IMR-90 (cell line): ENCODE measurements around the gene EMILIN2. TPM values are rescaled to one million over a fixed set of nuclear protein-coding genes. Genes with fewer than 3 reads are reported as not detected.

Experiments
- ATAC-seq: fragments of 200-7000 bp; cut with Tn5 transposase; 2 replicates; pipeline ENCODE4 v1.9.1; 2020; ENCODE audit warnings: low read depth, mild to moderate bottlenecking, moderate library complexity
- BruUV-seq: library from RNA; stranded (reverse); fragments of 400-500 nt; replicated peaks from 2 replicates; lab custom pipeline; 2021; lab: Mats Ljungman, UMichigan
- CTCF ChIA-PET: fragments of 300-600 bp; formaldehyde crosslinking; extraction: SDS; loops from one replicate; lab custom pipeline; 2021; ENCODE audit warnings: antibody characterized with exemption; lab: Yijun Ruan, JAX
- POLR2A ChIA-PET: fragments of 300-600 bp; sonication (Branson Sonifier 250); formaldehyde crosslinking; loops from one replicate; lab custom pipeline; 2022; ENCODE audit warnings: antibody characterized with exemption; ENCODE audit not compliant: unreplicated experiment; lab: Charles Lee
- DNase-seq: peaks from one replicate; pipeline ENCODE4 v3.0.0; 2013
- H2AFZ ChIP-seq: replicated peaks from 2 replicates; pipeline ENCODE3; 2013; ENCODE audit warnings: low read length, mild to moderate bottlenecking; ENCODE audit not compliant: poor library complexity
- H2AK5ac ChIP-seq: 2 replicates; pipeline ENCODE4 v1.6.1; 2013; ENCODE audit warnings: low read depth, low read length, inconsistent platforms
- H2AK9ac ChIP-seq: replicated peaks from 2 replicates; pipeline ENCODE3; 2013; ENCODE audit warnings: mild to moderate bottlenecking, low read depth, low read length, moderate library complexity; ENCODE audit not compliant: poor library complexity
- H2BK120ac ChIP-seq: 2 replicates; pipeline ENCODE4 v1.6.1; 2013; ENCODE audit warnings: low read depth, low read length, inconsistent platforms
- H2BK15ac ChIP-seq: 3 replicates; pipeline ENCODE4 v1.6.1; 2013; ENCODE audit warnings: low read depth, low read length, inconsistent platforms
- H2BK20ac ChIP-seq: 2 replicates; pipeline ENCODE4 v1.6.1; 2013; ENCODE audit warnings: low read depth, mild to moderate bottlenecking, inconsistent platforms, low read length, moderate library complexity
- H2BK5ac ChIP-seq: 2 replicates; pipeline ENCODE4 v1.6.1; 2013; ENCODE audit warnings: mild to moderate bottlenecking, low read depth, low read length, inconsistent platforms; ENCODE audit not compliant: poor library complexity, severe bottlenecking
- H3K14ac ChIP-seq: replicated peaks from 2 replicates; pipeline ENCODE4 v1.6.1; 2013; ENCODE audit warnings: low read depth, low read length, inconsistent platforms
- H3K18ac ChIP-seq: 2 replicates; pipeline ENCODE4 v1.6.1; 2013; ENCODE audit warnings: low read depth, low read length, control low read depth
- H3K23ac ChIP-seq: 2 replicates; pipeline ENCODE4 v1.6.1; 2013; ENCODE audit warnings: low read depth, low read length, inconsistent platforms
- H3K27ac ChIP-seq: 2 replicates; pipeline ENCODE4 v1.5.1; 2013; ENCODE audit warnings: mild to moderate bottlenecking, control low read depth, low read length; ENCODE audit not compliant: insufficient read depth
- H3K27me3 ChIP-seq: 2 replicates; pipeline ENCODE4 v1.6.1; 2013; ENCODE audit warnings: low read length; ENCODE audit not compliant: control insufficient read depth, insufficient read depth
- H3K36me3 ChIP-seq: 2 replicates; pipeline ENCODE4 v1.6.1; 2013; ENCODE audit warnings: low read length, mixed read lengths; ENCODE audit not compliant: control insufficient read depth, insufficient read depth
- H3K4ac ChIP-seq: 2 replicates; pipeline ENCODE4 v1.6.1; 2013; ENCODE audit warnings: low read depth, low read length, inconsistent platforms
- H3K4me1 ChIP-seq: 2 replicates; pipeline ENCODE4 v1.6.1; 2013; ENCODE audit warnings: low read length, mixed read lengths; ENCODE audit not compliant: control insufficient read depth, insufficient read depth
- H3K4me2 ChIP-seq: 2 replicates; pipeline ENCODE4 v1.6.1; 2013; ENCODE audit warnings: low read depth, mild to moderate bottlenecking, control low read depth, low read length, moderate library complexity
- H3K4me3 ChIP-seq: 2 replicates; pipeline ENCODE4 v1.5.1; 2013; ENCODE audit warnings: low read depth, mild to moderate bottlenecking, control low read depth, low read length, moderate library complexity; ENCODE audit not compliant: insufficient read depth
- H3K56ac ChIP-seq: 2 replicates; pipeline ENCODE4 v1.6.1; 2013; ENCODE audit warnings: low read length, inconsistent platforms; ENCODE audit not compliant: insufficient read depth; ENCODE audit errors: extremely low read depth
- H3K79me1 ChIP-seq, 2 experiments: 2 replicates each; pipeline ENCODE4 v1.6.1; 2013; ENCODE audit warnings: low read length in 2 of 2, inconsistent platforms in 1 of 2, low read depth in 1 of 2
- H3K9ac ChIP-seq: 2 replicates; pipeline ENCODE4 v1.6.1; 2013; ENCODE audit warnings: low read depth, low read length, control low read depth
- H3K9me1 ChIP-seq: 2 replicates; pipeline ENCODE4 v1.6.1; 2013; ENCODE audit warnings: low read length, inconsistent platforms; ENCODE audit not compliant: insufficient read depth
- H3K9me3 ChIP-seq: 2 replicates; pipeline ENCODE4 v1.6.1; 2013; ENCODE audit warnings: low read length; ENCODE audit not compliant: control insufficient read depth, insufficient read depth
- H4K20me1 ChIP-seq: 2 replicates; pipeline ENCODE4 v1.6.1; 2013; ENCODE audit warnings: low read length, inconsistent platforms; ENCODE audit not compliant: insufficient read depth
- H4K5ac ChIP-seq: 2 replicates; pipeline ENCODE4 v1.6.1; 2013; ENCODE audit warnings: mild to moderate bottlenecking, low read depth, low read length, control low read depth
- H4K8ac ChIP-seq, 2 experiments: 2 replicates each; pipeline ENCODE4 v1.6.1; 2013; ENCODE audit warnings: low read depth in 2 of 2, low read length in 2 of 2, control low read depth in 1 of 2, inconsistent platforms in 1 of 2
- H4K91ac ChIP-seq: 2 replicates; pipeline ENCODE4 v1.6.1; 2013; ENCODE audit warnings: low read depth, low read length, inconsistent platforms; ENCODE audit not compliant: insufficient read depth
- BHLHE40 ChIP-seq: fragments of 150-350 bp; IDR thresholded peaks from 2 replicates; pipeline ENCODE4 v1.6.1; 2016; ENCODE audit warnings: mild to moderate bottlenecking, low read depth, low read length
- CEBPB ChIP-seq: IDR thresholded peaks from 2 replicates; pipeline ENCODE4 v1.6.1; 2012; ENCODE audit warnings: low read depth, low read length, improper control_type of control experiment
- CHD1 ChIP-seq: IDR thresholded peaks from 2 replicates; pipeline ENCODE4 v1.6.1; 2012; ENCODE audit warnings: low read depth, low read length, improper control_type of control experiment
- FOS ChIP-seq: fragments of 150-350 bp; IDR thresholded peaks from 2 replicates; pipeline ENCODE4 v1.6.1; 2016; ENCODE audit warnings: low read depth, low read length
- MAFK ChIP-seq: IDR thresholded peaks from 2 replicates; pipeline ENCODE4 v1.6.1; 2012; ENCODE audit warnings: low read depth, low read length, improper control_type of control experiment
- NFE2L2 ChIP-seq: fragments of 150-350 bp; IDR thresholded peaks from 2 replicates; pipeline ENCODE4 v1.6.1; 2016; ENCODE audit warnings: low read depth, mild to moderate bottlenecking, low read length
- POLR2A ChIP-seq: IDR thresholded peaks from 2 replicates; pipeline ENCODE4 v1.6.1; 2012; ENCODE audit warnings: mild to moderate bottlenecking, low read depth, low read length
- RCOR1 ChIP-seq: IDR thresholded peaks from 2 replicates; pipeline ENCODE4 v1.6.1; 2012; ENCODE audit warnings: mild to moderate bottlenecking, low read length, improper control_type of control experiment; ENCODE audit not compliant: insufficient replicate concordance
- WGBS, 2 experiments: methylation state at CpG; one replicate each; pipeline versions ENCODE4 v1.1.5 to v1.1.7; 2013; ENCODE audit warnings: missing lambda C conversion rate in 2 of 2; ENCODE audit not compliant: insufficient read length in 1 of 2; ENCODE audit errors: extremely low coverage in 2 of 2; 5-methylcytosine and 5-hydroxymethylcytosine counted together
- dilution Hi-C: fragments of 300-500 bp; cut with HindIII; formaldehyde crosslinking; loops from one replicate; pipeline ENCODE4 v1.14.3; 2018; ENCODE audit warnings: low sequenced_read_pairs; ENCODE audit not compliant: unreplicated experiment
- in situ Hi-C: fragments of 300-500 bp; cut with MboI; formaldehyde crosslinking; loops from 3 replicates; pipeline ENCODE4 v1.14.3; 2019; ENCODE audit warnings: low sequenced_read_pairs, inconsistent platforms, mixed read lengths
- intact Hi-C: fragments of 100-400 bp; cut with micrococcal nuclease; formaldehyde crosslinking; loops from 2 replicates; pipeline ENCODE4 v1.10.0; 2022
- polyA plus RNA-seq, 3 experiments: library from polyadenylated mRNA; depleted of rRNA; stranded (reverse); fragments of >200 nt; gene quantifications; 2 replicates each; pipeline ENCODE4 v1.2.3, GENCODE V29; 2012; ENCODE audit warnings: low replicate concordance in 1 of 3
- total RNA-seq: library from RNA; depleted of rRNA; stranded (reverse); fragments of >200 nt; gene quantifications from 2 replicates; pipeline ENCODE4 v1.2.3, GENCODE V29; 2012
- TF ChIP-seq, protein P1 (sequence below): fragments of 150-350 bp; IDR thresholded peaks from 2 replicates; pipeline ENCODE4 v1.6.1; 2016; ENCODE audit warnings: low read depth, mild to moderate bottlenecking, low read length, moderate library complexity, borderline replicate concordance
- TF ChIP-seq, protein P2 (sequence below): conservative IDR thresholded peaks from 2 replicates; pipeline ENCODE4 v1.5.1; 2012; ENCODE audit warnings: mild to moderate bottlenecking, low read depth, low read length, improper control_type of control experiment
- TF ChIP-seq, protein P3 (sequence below): fragments of 150-350 bp; IDR thresholded peaks from 2 replicates; pipeline ENCODE4 v1.6.1; 2017; ENCODE audit warnings: mild to moderate bottlenecking, antibody characterized with exemption, low read length, low read depth

EMILIN2 gene
- total and polyA plus RNA-seq, 2 of the 4 experiments (the other 2 are of a cell fraction): under 0.01 to 0.14 TPM

DNA sequence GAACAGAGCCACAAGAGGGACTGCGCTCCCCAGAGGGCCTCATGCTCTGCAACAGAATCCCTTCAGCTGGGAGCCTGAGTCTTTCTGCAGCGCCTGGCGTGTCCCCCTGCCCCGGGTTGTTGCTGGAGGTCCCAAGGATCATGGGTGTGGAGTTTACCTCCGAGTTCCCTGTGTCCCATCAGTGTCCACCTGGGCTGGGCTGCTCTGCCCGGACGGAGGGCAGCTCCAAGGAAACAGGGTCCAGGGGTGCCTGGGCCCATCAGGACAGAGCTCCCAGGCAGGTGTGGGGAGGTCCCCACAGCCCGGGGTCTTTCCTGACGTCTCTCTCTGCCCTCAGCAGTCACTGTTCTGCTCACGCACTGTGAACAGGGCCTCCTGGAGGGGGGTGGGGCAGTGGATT, 63.5 kb downstream of the EMILIN2 start:
- Histone ChIP-seq H3K4ac (no peak overlapping the region), H3K4me2 (no peak overlapping the region), H2BK15ac (no peak overlapping the region), H4K8ac (no peak overlapping the region), H3K79me1 (peaks cover 0 to 3% of the 10 kb centered on the region in 2 experiments; a peak in 1 of 4 replicates), H2AFZ (no peak overlapping the region), H4K91ac (no peak overlapping the region), H3K18ac (no peak overlapping the region), H3K9me3 (no peaks in the 10 kb centered on the region), H3K56ac (no peak overlapping the region), H3K27me3 (peaks cover 34% of the 10 kb centered on the region), H3K9me1 (peaks cover 12% of the 10 kb centered on the region), H2AK9ac (no peak overlapping the region), H2AK5ac (no peak overlapping the region), H3K4me3 (no peak overlapping the region), H3K23ac (no peak overlapping the region), H2BK20ac (no peak overlapping the region), H3K9ac (no peak overlapping the region), H2BK5ac (no peak overlapping the region), H3K14ac (no peak overlapping the region), H3K4me1 (no peaks in the 10 kb centered on the region), H4K20me1 (no peaks in the 10 kb centered on the region; the same call in 1 of the 2 replicates), H3K27ac (no peak overlapping the region), H4K5ac (no peak overlapping the region), H3K36me3 (peaks cover 17% of the 10 kb centered on the region), H2BK120ac (no peak overlapping the region)
- intact Hi-C loops (no loop called here), dilution Hi-C loops (no loop called here), in situ Hi-C loops (no loop called here)
- ChIA-PET POLR2A (no interaction called here), CTCF (interaction anchor here (0.6 kb wide), 1 partner anchor 21 kb away, joined by 3 read pairs; no protein-coding TSS in a partner anchor)
- DNase-seq (no peak), ATAC-seq (no peak)
- TF ChIP-seq RCOR1 (no peak), CHD1 (no peak), MAFK (no peak), NFE2L2 (no peak), POLR2A (no peak), BHLHE40 (no peak), FOS (no peak), CEBPB (no peak)
- TF ChIP-seq, protein P1, sequence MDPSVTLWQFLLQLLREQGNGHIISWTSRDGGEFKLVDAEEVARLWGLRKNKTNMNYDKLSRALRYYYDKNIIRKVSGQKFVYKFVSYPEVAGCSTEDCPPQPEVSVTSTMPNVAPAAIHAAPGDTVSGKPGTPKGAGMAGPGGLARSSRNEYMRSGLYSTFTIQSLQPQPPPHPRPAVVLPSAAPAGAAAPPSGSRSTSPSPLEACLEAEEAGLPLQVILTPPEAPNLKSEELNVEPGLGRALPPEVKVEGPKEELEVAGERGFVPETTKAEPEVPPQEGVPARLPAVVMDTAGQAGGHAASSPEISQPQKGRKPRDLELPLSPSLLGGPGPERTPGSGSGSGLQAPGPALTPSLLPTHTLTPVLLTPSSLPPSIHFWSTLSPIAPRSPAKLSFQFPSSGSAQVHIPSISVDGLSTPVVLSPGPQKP: no peak
- TF ChIP-seq, protein P2, sequence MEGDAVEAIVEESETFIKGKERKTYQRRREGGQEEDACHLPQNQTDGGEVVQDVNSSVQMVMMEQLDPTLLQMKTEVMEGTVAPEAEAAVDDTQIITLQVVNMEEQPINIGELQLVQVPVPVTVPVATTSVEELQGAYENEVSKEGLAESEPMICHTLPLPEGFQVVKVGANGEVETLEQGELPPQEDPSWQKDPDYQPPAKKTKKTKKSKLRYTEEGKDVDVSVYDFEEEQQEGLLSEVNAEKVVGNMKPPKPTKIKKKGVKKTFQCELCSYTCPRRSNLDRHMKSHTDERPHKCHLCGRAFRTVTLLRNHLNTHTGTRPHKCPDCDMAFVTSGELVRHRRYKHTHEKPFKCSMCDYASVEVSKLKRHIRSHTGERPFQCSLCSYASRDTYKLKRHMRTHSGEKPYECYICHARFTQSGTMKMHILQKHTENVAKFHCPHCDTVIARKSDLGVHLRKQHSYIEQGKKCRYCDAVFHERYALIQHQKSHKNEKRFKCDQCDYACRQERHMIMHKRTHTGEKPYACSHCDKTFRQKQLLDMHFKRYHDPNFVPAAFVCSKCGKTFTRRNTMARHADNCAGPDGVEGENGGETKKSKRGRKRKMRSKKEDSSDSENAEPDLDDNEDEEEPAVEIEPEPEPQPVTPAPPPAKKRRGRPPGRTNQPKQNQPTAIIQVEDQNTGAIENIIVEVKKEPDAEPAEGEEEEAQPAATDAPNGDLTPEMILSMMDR: no peak
- TF ChIP-seq, protein P3, sequence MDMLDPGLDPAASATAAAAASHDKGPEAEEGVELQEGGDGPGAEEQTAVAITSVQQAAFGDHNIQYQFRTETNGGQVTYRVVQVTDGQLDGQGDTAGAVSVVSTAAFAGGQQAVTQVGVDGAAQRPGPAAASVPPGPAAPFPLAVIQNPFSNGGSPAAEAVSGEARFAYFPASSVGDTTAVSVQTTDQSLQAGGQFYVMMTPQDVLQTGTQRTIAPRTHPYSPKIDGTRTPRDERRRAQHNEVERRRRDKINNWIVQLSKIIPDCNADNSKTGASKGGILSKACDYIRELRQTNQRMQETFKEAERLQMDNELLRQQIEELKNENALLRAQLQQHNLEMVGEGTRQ: no peak
- 88% methylated on average over 5 of the region's 10 CpGs; no CpG with 5 or more reads in 1 of the 2 experiments for WGBS, 2 experiments
- BruUV-seq: no TSS peak
